Measurements from ENCODE around the gene TNFRSF4.

DNA sequence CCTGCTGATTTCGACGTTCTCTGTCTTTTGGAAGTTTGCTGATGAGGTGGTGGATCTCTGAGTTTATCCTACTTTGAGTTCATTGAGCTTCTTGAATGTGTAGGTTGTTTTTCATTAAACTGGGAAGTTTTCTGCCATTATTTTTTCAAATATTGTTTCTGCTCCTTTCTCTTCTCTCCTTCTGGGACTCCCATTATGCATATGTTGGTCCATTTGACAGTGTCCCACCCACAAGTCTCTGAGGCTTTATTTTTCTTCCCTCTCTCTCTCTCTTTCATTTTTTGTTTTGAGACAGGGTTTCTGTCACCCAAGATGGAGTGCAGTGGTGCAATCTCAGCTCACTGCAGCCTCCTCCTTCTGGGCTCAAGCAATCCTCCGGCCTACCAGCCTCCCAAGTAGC lies 19.2 kb downstream of the TNFRSF4 start:
- no peak for TF ChIP-seq ATF3 (IDR thresholded peaks at IDR 0.05; ENCODE audit: insufficient read depth, low read depth, low read length)
- TF ChIP-seq, protein P1, sequence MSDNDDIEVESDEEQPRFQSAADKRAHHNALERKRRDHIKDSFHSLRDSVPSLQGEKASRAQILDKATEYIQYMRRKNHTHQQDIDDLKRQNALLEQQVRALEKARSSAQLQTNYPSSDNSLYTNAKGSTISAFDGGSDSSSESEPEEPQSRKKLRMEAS (IDR thresholded peaks at IDR 0.05), result no peak
- TF ChIP-seq CTCF (IDR thresholded peaks at IDR 0.05; ENCODE audit: control extremely low read depth in 1 of 3, insufficient read depth in 1 of 3, low read depth in 1 of 3, low read length in 3 of 3), result no peak
- TF ChIP-seq RBBP5 (IDR thresholded peaks at IDR 0.05; ENCODE audit: borderline replicate concordance, low read depth, low read length), result no peak
- no peak for TF ChIP-seq TAF1 (IDR thresholded peaks at IDR 0.05; ENCODE audit: low read depth, low read length)
